Loucy (cell line): ENCODE results near the gene WDTC1.

Experiments
- H2AFZ ChIP-seq: fragments of 200-600 bp; sonication (generic); 2 replicates; pipeline ENCODE4 v1.6.0; 2016; ENCODE audit warnings: antibody characterized with exemption, mild to moderate bottlenecking, low read length, moderate library complexity
- H3F3A ChIP-seq: fragments of 200-600 bp; 2 replicates; pipeline ENCODE4 v1.6.0; 2016; ENCODE audit warnings: antibody characterized with exemption, low read depth, mild to moderate bottlenecking
- H3K27me3 ChIP-seq: fragments of 200-600 bp; sonication (generic); 2 replicates; pipeline ENCODE4 v1.6.1; 2014; ENCODE audit warnings: low read length, mild to moderate bottlenecking; ENCODE audit not compliant: insufficient read depth, poor library complexity, severe bottlenecking
- H3K36me3 ChIP-seq: fragments of 200-600 bp; sonication (generic); 2 replicates; pipeline ENCODE4 v1.6.1; 2016; ENCODE audit warnings: low read length; ENCODE audit not compliant: insufficient read depth
- H3K4me1 ChIP-seq: fragments of 200-600 bp; sonication (generic); 2 replicates; pipeline ENCODE4 v1.5.1; 2014; ENCODE audit warnings: low read length, mild to moderate bottlenecking; ENCODE audit not compliant: insufficient read depth, poor library complexity, severe bottlenecking
- H3K4me2 ChIP-seq: fragments of 200-600 bp; sonication (generic); 2 replicates; pipeline ENCODE4 v1.6.0; 2014; ENCODE audit warnings: antibody characterized with exemption, low read length, low read depth, mild to moderate bottlenecking; ENCODE audit not compliant: poor library complexity, severe bottlenecking
- H3K4me3 ChIP-seq: fragments of 200-600 bp; sonication (generic); 2 replicates; pipeline ENCODE4 v1.5.1; 2014; ENCODE audit warnings: low read length, mild to moderate bottlenecking, mixed read lengths; ENCODE audit not compliant: poor library complexity, severe bottlenecking
- H3K79me2 ChIP-seq: fragments of 200-600 bp; sonication (generic); 2 replicates; pipeline ENCODE4 v1.6.1; 2014; ENCODE audit warnings: low read length; ENCODE audit not compliant: insufficient read depth
- H3K9ac ChIP-seq: fragments of 200-600 bp; sonication (generic); 2 replicates; pipeline ENCODE4 v1.6.0; 2014; ENCODE audit warnings: mild to moderate bottlenecking, low read depth, low read length, moderate library complexity; ENCODE audit not compliant: poor library complexity, severe bottlenecking
- H3K9me2 ChIP-seq: fragments of 200-600 bp; sonication (generic); replicated peaks from 2 replicates; pipeline ENCODE4 v1.6.1; 2016; ENCODE audit warnings: low read depth, low read length, mixed read lengths
- H3K9me3 ChIP-seq: fragments of 200-600 bp; sonication (generic); 2 replicates; pipeline ENCODE4 v1.6.1; 2014; ENCODE audit warnings: mild to moderate bottlenecking, antibody characterized with exemption, low read length, low read depth; ENCODE audit not compliant: insufficient read depth
- H4K20me1 ChIP-seq: fragments of 200-600 bp; sonication (generic); 2 replicates; pipeline ENCODE4 v1.6.0; 2014; ENCODE audit warnings: antibody characterized with exemption, low read length, mild to moderate bottlenecking; ENCODE audit not compliant: insufficient read depth, poor library complexity, severe bottlenecking
- EZH2phosphoT487 ChIP-seq: fragments of 200-600 bp; IDR thresholded peaks from 2 replicates; pipeline ENCODE4 v1.6.1; 2018; ENCODE audit warnings: antibody characterized with exemption, mild to moderate bottlenecking, moderate library complexity, borderline replicate concordance
- TF ChIP-seq, protein P1 (sequence below): fragments of 200-600 bp; sonication (generic); conservative IDR thresholded peaks from 2 replicates; pipeline ENCODE4 v1.5.1; 2014; ENCODE audit warnings: mild to moderate bottlenecking, antibody characterized with exemption, low read length

WDTC1 gene

GRCh38 chr1:27233667-27234048 is 774 bp upstream of the WDTC1 start:
- Histone ChIP-seq H2AFZ (peak overlapping the region; percentile 99), H4K20me1 (peaks cover 13% of the 10 kb centered on the region), H3K9me2 (no peaks in the 10 kb centered on the region), H3K4me1 (peaks cover 17% of the 10 kb centered on the region), H3K36me3 (no peaks in the 10 kb centered on the region), H3F3A (no peaks in the 10 kb centered on the region), H3K4me3 (peak overlapping the region; percentile 83), H3K9ac (peak overlapping the region; percentile 57), H3K27me3 (no peaks in the 10 kb centered on the region), H3K4me2 (peak overlapping the region; percentile 86), H3K9me3 (no peaks in the 10 kb centered on the region), H3K79me2 (peaks cover 30% of the 10 kb centered on the region)
- no peak for TF ChIP-seq EZH2phosphoT487
- TF ChIP-seq, protein P1, sequence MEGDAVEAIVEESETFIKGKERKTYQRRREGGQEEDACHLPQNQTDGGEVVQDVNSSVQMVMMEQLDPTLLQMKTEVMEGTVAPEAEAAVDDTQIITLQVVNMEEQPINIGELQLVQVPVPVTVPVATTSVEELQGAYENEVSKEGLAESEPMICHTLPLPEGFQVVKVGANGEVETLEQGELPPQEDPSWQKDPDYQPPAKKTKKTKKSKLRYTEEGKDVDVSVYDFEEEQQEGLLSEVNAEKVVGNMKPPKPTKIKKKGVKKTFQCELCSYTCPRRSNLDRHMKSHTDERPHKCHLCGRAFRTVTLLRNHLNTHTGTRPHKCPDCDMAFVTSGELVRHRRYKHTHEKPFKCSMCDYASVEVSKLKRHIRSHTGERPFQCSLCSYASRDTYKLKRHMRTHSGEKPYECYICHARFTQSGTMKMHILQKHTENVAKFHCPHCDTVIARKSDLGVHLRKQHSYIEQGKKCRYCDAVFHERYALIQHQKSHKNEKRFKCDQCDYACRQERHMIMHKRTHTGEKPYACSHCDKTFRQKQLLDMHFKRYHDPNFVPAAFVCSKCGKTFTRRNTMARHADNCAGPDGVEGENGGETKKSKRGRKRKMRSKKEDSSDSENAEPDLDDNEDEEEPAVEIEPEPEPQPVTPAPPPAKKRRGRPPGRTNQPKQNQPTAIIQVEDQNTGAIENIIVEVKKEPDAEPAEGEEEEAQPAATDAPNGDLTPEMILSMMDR, result no peak

DNA sequence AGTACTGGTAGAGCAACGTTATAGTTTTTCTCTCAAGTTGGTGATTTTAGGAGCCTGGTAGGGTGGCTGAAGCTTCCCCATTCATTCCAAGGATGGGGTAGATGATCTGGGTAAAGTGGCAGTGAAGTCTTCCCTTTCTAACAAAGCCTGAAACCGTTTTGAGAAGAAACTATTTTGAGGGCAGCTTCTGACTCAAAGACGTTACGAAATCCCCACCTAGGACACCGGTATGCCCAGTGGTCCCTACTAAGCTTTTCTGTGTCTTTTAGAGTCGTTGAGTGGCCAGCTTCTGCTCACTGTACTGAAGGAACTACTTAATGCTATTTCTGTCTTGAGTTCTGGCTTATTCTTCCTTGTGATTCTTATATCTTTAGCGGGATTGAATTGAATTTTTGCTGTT is 1.4 kb downstream of the WDTC1 start:
- peaks cover 37% of the 10 kb centered on the region for H3K79me2 ChIP-seq
- H3K9ac ChIP-seq, result peak overlapping the region; percentile 59
- peak overlapping the region; percentile 83 for H3K4me3 ChIP-seq
- TF ChIP-seq, protein P1, result no peak
- no peak for TF ChIP-seq EZH2phosphoT487
- no peaks in the 10 kb centered on the region for H3K27me3 ChIP-seq
- H3K4me1 ChIP-seq, result peaks cover 17% of the 10 kb centered on the region
- no peaks in the 10 kb centered on the region for H3K9me3 ChIP-seq
- H4K20me1 ChIP-seq, result peaks cover 13% of the 10 kb centered on the region
- H3F3A ChIP-seq, result no peaks in the 10 kb centered on the region
- peak overlapping the region; percentile 92 for H3K4me2 ChIP-seq
- no peaks in the 10 kb centered on the region for H3K9me2 ChIP-seq
- no peaks in the 10 kb centered on the region for H3K36me3 ChIP-seq
- H2AFZ ChIP-seq, result no peak overlapping the region

DNA sequence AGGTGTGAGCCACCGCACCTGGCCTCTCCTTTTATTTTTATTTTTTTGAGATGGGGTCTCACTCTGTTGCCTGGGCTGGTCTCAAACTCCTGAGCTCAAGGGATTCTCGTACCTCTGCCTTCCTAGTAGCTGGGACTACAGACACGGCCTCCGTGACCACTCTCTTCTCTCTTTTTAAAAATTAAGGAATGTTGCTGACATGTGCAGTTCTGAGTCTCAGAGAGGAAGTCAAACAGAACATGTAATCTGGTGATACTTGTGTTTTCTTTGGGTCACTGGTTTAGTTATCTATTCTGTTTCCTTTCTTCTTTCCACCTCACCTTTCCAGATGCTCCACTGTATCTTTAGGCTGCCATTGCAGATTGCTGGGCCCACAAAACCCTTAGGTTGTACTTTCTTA is 2.7 kb downstream of the WDTC1 start:
- Histone ChIP-seq H3K79me2 (peaks cover 45% of the 10 kb centered on the region), H3F3A (no peaks in the 10 kb centered on the region)

More for the DNA sequence above, 2.7 kb downstream of the WDTC1 start:
- Histone ChIP-seq H3K9me2 (no peaks in the 10 kb centered on the region), H3K4me2 (peak overlapping the region; percentile 26), H3K36me3 (no peaks in the 10 kb centered on the region), H3K27me3 (no peaks in the 10 kb centered on the region), H3K9ac (no peak overlapping the region), H4K20me1 (peaks cover 13% of the 10 kb centered on the region), H3K4me1 (peaks cover 23% of the 10 kb centered on the region), H2AFZ (no peak overlapping the region), H3K4me3 (no peak overlapping the region), H3K9me3 (no peaks in the 10 kb centered on the region)
- TF ChIP-seq, protein P1, result no peak
- no peak for TF ChIP-seq EZH2phosphoT487
